ENCODE measurements around the gene ZFP62.
A peak's percentile ranks its signal among the peaks of the same experiment; 100 is the strongest.
"Not testable (repeated sequence)": the region's sequence is repeated elsewhere in the genome, so short reads cannot be mapped to it uniquely, and the experiment has no call there.

Gene ZFP62

DNA sequence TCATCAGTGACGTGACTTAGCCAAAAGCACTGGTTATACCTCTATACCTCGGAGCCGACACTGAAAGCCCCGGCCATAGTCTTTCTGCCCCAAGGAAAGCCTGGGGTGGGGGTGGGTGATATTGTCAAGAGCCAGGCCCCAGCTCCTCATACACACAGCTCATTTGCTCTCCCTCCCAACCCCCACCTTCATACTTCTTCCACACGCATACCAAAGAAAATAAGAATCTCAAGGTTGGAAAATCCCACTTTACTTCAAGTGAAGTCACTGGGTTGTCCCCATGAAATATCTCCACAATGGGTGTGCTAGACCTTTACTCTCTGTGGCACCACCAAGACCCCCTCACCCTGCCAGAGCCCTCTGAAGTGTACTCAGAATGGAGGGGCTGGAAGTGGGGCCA, 31.4 kb downstream of the ZFP62 start:
- no peak overlapping the region for H2AFZ ChIP-seq (ENCODE audit: low read length)
- no peaks in the 10 kb centered on the region for H3K27me3 ChIP-seq (ENCODE audit: insufficient read depth, low read length)
- 0 out of 2 replicates have a peak, but pooled peaks cover 7% of the 10 kb centered on the region for H3K79me2 ChIP-seq (ENCODE audit: insufficient read depth, low read length)
- peaks cover 30% of the 10 kb centered on the region for H3K4me1 ChIP-seq (ENCODE audit: insufficient read depth, low read length, severe bottlenecking)
- peaks cover 21% of the 10 kb centered on the region for H3K36me3 ChIP-seq (ENCODE audit: insufficient read depth, low read length)
- no peaks in the 10 kb centered on the region for H3K9me2 ChIP-seq (ENCODE audit: low read depth, low read length)
- peak overlapping the region; percentile 70 for H3K4me3 ChIP-seq (ENCODE audit: low read depth, low read length, poor library complexity, severe bottlenecking)
- TF ChIP-seq, protein P1, sequence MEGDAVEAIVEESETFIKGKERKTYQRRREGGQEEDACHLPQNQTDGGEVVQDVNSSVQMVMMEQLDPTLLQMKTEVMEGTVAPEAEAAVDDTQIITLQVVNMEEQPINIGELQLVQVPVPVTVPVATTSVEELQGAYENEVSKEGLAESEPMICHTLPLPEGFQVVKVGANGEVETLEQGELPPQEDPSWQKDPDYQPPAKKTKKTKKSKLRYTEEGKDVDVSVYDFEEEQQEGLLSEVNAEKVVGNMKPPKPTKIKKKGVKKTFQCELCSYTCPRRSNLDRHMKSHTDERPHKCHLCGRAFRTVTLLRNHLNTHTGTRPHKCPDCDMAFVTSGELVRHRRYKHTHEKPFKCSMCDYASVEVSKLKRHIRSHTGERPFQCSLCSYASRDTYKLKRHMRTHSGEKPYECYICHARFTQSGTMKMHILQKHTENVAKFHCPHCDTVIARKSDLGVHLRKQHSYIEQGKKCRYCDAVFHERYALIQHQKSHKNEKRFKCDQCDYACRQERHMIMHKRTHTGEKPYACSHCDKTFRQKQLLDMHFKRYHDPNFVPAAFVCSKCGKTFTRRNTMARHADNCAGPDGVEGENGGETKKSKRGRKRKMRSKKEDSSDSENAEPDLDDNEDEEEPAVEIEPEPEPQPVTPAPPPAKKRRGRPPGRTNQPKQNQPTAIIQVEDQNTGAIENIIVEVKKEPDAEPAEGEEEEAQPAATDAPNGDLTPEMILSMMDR (IDR thresholded peaks at IDR 0.05; ENCODE audit: low read length) = no peak
- no peak for TF ChIP-seq EZH2 (IDR thresholded peaks at IDR 0.05; ENCODE audit: borderline replicate concordance, low read length)
- H3K27ac ChIP-seq (ENCODE audit: low read depth, low read length, poor library complexity, severe bottlenecking) = no peak overlapping the region
- H3K4me2 ChIP-seq (ENCODE audit: low read length) = peak overlapping the region; percentile 83
- no peaks in the 10 kb centered on the region for H3K9me3 ChIP-seq (ENCODE audit: low read length)
- no peaks in the 10 kb centered on the region for H3F3A ChIP-seq (ENCODE audit: insufficient read depth, low read length)
- H4K20me1 ChIP-seq (ENCODE audit: insufficient read depth, low read length) = no peaks in the 10 kb centered on the region
- no peak overlapping the region for H3K9ac ChIP-seq (ENCODE audit: low read length)

DNA sequence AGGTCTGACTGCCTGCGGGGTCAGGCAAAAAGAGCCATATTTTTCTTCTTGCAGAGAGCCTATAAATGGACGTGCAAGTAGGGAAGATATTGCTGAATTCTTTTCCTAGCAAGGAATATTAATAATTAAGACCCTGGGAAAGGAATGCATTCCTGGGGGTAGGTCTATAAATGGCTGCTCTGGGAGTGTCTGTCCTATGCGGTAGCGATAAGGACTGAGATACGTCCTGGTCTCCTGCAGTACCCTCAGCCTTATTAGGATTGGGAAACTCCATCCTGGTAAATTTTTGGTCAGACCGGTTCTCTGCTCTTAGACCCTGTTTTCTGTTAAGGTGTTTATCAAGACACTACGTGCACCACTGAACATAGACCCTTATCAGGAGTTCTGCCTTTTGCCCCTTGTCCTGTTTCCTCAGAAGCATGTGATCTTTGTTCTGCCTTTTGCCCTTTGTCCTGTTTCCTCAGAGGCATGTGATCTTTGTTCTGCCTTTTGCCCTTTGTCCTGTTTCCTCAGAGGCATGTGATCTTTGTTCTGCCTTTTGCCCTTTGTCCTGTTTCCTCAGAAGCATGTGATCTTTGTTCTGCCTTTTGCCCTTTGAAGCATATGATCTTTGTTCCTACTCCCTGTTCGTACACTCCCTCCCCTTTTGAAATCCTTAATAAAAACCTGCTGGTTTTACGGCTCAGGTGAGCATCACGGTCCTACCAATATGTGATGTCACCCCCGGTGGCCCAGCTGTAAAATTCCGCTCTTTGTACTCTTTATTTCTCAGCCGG, 32.1 kb downstream of the ZFP62 start:
- Histone ChIP-seq H3K4me1 (ENCODE audit: insufficient read depth, low read length, severe bottlenecking) (peaks cover 30% of the 10 kb centered on the region), H3K36me3 (ENCODE audit: insufficient read depth, low read length) (peaks cover 14% of the 10 kb centered on the region)
- not testable (repeated sequence) for H4K20me1 ChIP-seq (ENCODE audit: insufficient read depth, low read length); H2AFZ ChIP-seq (ENCODE audit: low read length); H3K79me2 ChIP-seq (ENCODE audit: insufficient read depth, low read length); H3K9ac ChIP-seq (ENCODE audit: low read length); H3K27ac ChIP-seq (ENCODE audit: low read depth, low read length, poor library complexity, severe bottlenecking); H3K9me3 ChIP-seq (ENCODE audit: low read length); H3K4me3 ChIP-seq (ENCODE audit: low read depth, low read length, poor library complexity, severe bottlenecking); H3K27me3 ChIP-seq (ENCODE audit: insufficient read depth, low read length); H3F3A ChIP-seq (ENCODE audit: insufficient read depth, low read length); H3K4me2 ChIP-seq (ENCODE audit: low read length); H3K9me2 ChIP-seq (ENCODE audit: low read depth, low read length)

DNA sequence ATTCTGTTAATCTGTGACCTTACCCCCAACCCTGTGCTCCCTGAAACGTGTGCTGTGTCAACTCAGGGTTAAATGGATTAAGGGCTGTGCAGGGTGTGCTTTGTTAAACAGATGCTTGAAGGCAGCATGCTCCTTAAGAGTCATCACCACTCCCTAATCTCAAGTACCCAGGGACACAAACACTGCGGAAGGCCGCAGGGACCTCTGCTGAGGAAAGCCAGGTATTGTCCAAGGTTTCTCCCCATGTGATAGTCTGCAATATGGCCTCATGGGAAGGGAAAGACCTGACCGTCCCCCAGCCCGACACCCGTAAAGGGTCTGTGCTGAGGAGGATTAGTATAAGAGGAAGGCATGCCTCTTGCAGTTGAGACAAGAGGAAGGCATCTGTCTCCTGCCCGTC, 33.7 kb downstream of the ZFP62 start:
- H3K4me1 ChIP-seq (ENCODE audit: insufficient read depth, low read length, severe bottlenecking) = peaks cover 19% of the 10 kb centered on the region
- not testable (repeated sequence) for H3K9me2 ChIP-seq (ENCODE audit: low read depth, low read length); H3K27me3 ChIP-seq (ENCODE audit: insufficient read depth, low read length); H4K20me1 ChIP-seq (ENCODE audit: insufficient read depth, low read length); H3K9me3 ChIP-seq (ENCODE audit: low read length); H3K27ac ChIP-seq (ENCODE audit: low read depth, low read length, poor library complexity, severe bottlenecking); H3F3A ChIP-seq (ENCODE audit: insufficient read depth, low read length); H2AFZ ChIP-seq (ENCODE audit: low read length); H3K9ac ChIP-seq (ENCODE audit: low read length); H3K4me3 ChIP-seq (ENCODE audit: low read depth, low read length, poor library complexity, severe bottlenecking); H3K4me2 ChIP-seq (ENCODE audit: low read length); H3K79me2 ChIP-seq (ENCODE audit: insufficient read depth, low read length)
- H3K36me3 ChIP-seq (ENCODE audit: insufficient read depth, low read length) = peaks cover 11% of the 10 kb centered on the region

DNA sequence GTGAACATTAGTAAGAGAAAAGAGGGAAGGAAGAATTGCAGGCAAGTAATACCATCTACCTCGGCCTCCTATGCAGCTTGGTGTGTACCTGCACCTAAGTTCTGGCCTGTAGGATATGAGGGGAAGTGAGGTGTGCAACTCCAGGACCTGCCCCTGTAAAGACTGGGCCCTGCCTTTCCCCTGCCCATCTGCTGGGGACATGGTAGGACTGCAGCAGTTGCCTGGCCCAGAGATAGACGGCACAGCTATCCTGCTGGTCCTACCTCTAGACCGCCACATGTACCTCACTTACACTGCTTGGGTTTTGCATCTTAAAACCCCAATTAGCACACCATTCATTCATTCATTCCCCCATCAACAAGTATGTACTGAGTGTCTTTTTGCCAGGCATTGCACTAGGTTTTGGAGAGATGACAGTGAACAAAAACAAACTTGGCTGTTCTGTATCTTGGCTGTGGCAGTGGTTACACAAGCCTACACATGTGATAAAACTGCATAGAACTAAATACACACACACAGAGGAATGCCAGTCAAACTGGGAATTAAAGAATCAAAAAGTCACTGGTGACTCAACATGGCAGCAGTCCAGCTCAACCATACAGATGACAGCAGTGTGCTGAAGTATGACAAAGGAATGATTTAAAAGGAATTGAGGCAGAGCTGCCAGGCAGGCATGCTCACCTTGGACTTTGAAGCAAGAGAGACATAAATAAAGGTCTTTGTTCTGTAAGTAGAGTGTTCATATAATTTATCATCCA, 35.1 kb downstream of the ZFP62 start:
- Histone ChIP-seq H3K36me3 (ENCODE audit: insufficient read depth, low read length) (peaks cover 11% of the 10 kb centered on the region), H3K79me2 (ENCODE audit: insufficient read depth, low read length) (no peaks in the 10 kb centered on the region), H3K9me3 (ENCODE audit: low read length) (no peaks in the 10 kb centered on the region), H3K9ac (ENCODE audit: low read length) (no peak overlapping the region), H3K4me3 (ENCODE audit: low read depth, low read length, poor library complexity, severe bottlenecking) (no peak overlapping the region), H3K4me1 (ENCODE audit: insufficient read depth, low read length, severe bottlenecking) (peaks cover 16% of the 10 kb centered on the region), H2AFZ (ENCODE audit: low read length) (no peak overlapping the region), H3K27me3 (ENCODE audit: insufficient read depth, low read length) (no peaks in the 10 kb centered on the region), H3K9me2 (ENCODE audit: low read depth, low read length) (no peaks in the 10 kb centered on the region), H3K27ac (ENCODE audit: low read depth, low read length, poor library complexity, severe bottlenecking) (no peak overlapping the region), H3K4me2 (ENCODE audit: low read length) (no peak overlapping the region), H4K20me1 (ENCODE audit: insufficient read depth, low read length) (no peaks in the 10 kb centered on the region), H3F3A (ENCODE audit: insufficient read depth, low read length) (no peaks in the 10 kb centered on the region)
- TF ChIP-seq EZH2 (IDR thresholded peaks at IDR 0.05; ENCODE audit: borderline replicate concordance, low read length) = no peak
- TF ChIP-seq, protein P1 (IDR thresholded peaks at IDR 0.05; ENCODE audit: low read length) = no peak

All from OCI-LY1 (cell line).